GM19239 (cell line): ENCODE measurements around the gene PCDHGA9.
"Not testable (repeated sequence)": the region's sequence is repeated elsewhere in the genome, so short reads cannot be mapped to it uniquely, and the experiment has no call there.

Experiments used
- DNase-seq: peaks from one replicate; pipeline ENCODE4 v3.0.0; 2011; ENCODE audit warnings: low spot score; ENCODE audit not compliant: insufficient read length
- FAIRE-seq: peaks from 2 replicates; lab custom pipeline; 2011; peaks lifted over from hg19 to GRCh38; lab: Jason Lieb, UNC

PCDHGA9 gene

GRCh38 chr5:141382469-141383294 lies 19.9 kb upstream of the PCDHGA9 start, which contains the start of gene PCDHGA7:
TSS of gene PCDHGA7 (plus strand) at chr5:141382742. CDS start at chr5:141382900, 158 bp downstream.
- no peak for FAIRE-seq
- DNase-seq, result no peak

- no peak for FAIRE-seq
Observed at GRCh38 chr5:141383345-141383744, 19.2 kb upstream of the PCDHGA9 start.

GRCh38 chr5:141384471-141385267 lies 17.9 kb upstream of the PCDHGA9 start:
- DNase-seq (no peak), FAIRE-seq (no peak)

More at GRCh38 chr5:141383345-141383744, 19.2 kb upstream of the PCDHGA9 start:
- no peak for DNase-seq

- not testable (repeated sequence) for DNase-seq
- peak; percentile 87 for FAIRE-seq
Observed at GRCh38 chr5:141387557-141388311, 14.8 kb upstream of the PCDHGA9 start, which contains the start of gene PCDHGB4. TSS of gene PCDHGB4 (plus strand) at chr5:141387698. CDS start at chr5:141387885, 187 bp downstream.

GRCh38 chr5:141388661-141389060 lies 13.9 kb upstream of the PCDHGA9 start:
- no peak for DNase-seq
- no peak for FAIRE-seq

GRCh38 chr5:141389153-141390042 lies 13.2 kb upstream of the PCDHGA9 start:
- DNase-seq (no peak), FAIRE-seq (no peak)

GRCh38 chr5:141392429-141393198 lies 10.0 kb upstream of the PCDHGA9 start, which contains the start of gene PCDHGA8:
TSS of gene PCDHGA8 (plus strand) at chr5:141392633. CDS start at chr5:141392814, 181 bp downstream.
- FAIRE-seq (no peak), DNase-seq (no peak)

- DNase-seq, result no peak
- FAIRE-seq, result no peak
Observed at GRCh38 chr5:141393267-141393666, 9.3 kb upstream of the PCDHGA9 start.

- DNase-seq, result not testable (repeated sequence)
Observed at GRCh38 chr5:141394401-141395187, 8.0 kb upstream of the PCDHGA9 start.

GRCh38 chr5:141397756-141398551 lies 4.6 kb upstream of the PCDHGA9 start, which contains the start of gene PCDHGB5:
TSS of gene PCDHGB5 (plus strand) at chr5:141397947. CDS start at chr5:141398128, 181 bp downstream.
- not testable (repeated sequence) for DNase-seq
- peak; percentile 86 for FAIRE-seq

More at GRCh38 chr5:141394401-141395187, 8.0 kb upstream of the PCDHGA9 start:
- not testable (repeated sequence) for FAIRE-seq

GRCh38 chr5:141398608-141399007 lies 4.0 kb upstream of the PCDHGA9 start:
- DNase-seq (no peak), FAIRE-seq (no peak)

- DNase-seq (no peak), FAIRE-seq (no peak)
Observed at GRCh38 chr5:141399555-141400258, 2.9 kb upstream of the PCDHGA9 start.

GRCh38 chr5:141403387-141403786 lies 809 bp downstream of the PCDHGA9 start:
- DNase-seq (no peak), FAIRE-seq (no peak)

- FAIRE-seq, result peak; percentile 84
- DNase-seq, result peak; percentile 44
Observed at GRCh38 chr5:141407790-141408505, 5.4 kb downstream of the PCDHGA9 start, which contains the start of gene PCDHGB6. TSS of gene PCDHGB6 (plus strand) at chr5:141408021. CDS start at chr5:141408203, 182 bp downstream.

- DNase-seq (no peak), FAIRE-seq (no peak)
Observed at GRCh38 chr5:141409598-141410306, 7.2 kb downstream of the PCDHGA9 start.
